ENCODE measurements around the gene CCR7. TPM values are rescaled to one million over a fixed set of nuclear protein-coding genes. Genes with fewer than 3 reads are reported as not detected.

Gene CCR7
- total RNA-seq, 1 donor from 2014 or later = not detected

DNA sequence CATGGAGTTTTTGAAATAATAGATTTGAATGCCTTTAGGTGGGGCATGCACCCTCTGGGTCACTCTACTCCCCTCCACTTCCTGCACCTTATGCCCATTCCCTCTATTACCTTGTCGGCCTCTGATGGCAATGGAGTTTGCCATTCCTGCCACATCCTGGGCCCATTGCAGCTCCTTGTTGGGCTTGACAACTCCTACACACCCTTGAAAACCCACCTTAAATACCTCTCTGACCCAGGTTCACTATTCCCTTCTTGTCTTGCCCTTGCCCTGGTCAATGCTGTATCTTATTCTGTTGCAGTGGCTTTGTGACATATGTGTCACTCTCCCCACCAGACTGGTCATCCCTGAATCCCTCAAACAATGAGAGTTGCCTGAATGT is 2.4 kb downstream of the CCR7 start:
- DNase-seq (ENCODE audit: low read depth in 2 of 2) = no peak

DNA sequence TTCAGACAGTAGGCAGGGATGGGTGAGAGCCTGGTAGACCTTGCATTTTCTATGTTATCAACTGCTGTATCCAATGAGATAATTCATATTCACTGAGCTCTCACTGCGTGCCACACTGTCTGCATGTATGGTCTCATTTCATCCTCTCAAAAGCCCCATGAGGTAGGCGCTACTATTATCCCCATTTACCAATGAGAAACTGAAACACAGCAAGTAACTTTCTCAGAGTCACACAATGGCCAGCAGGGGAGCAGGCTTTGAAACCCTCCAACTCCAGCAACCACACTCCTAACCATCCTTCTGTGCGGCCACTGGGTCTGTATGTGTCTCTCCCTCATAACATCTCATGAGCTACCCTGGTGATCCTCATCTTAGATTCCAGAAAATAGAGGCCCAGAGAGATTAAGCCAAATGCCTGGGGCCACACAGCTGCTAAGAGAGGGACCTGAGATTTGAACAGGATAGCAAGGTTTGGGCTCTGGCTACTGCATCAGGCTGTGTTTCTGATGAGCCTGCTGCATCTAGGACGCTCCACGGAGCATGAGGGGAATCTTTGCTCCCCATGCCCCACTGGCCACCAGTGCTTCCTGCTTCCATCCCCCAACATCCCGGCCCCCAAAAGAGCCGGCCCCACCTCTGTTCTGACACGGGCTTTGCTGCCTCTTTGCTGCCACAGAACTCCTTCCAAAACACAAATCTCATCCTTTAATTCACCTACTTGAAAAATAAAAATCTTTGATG is 3.2 kb downstream of the CCR7 start:
- DNase-seq (ENCODE audit: low read depth in 2 of 2) = no peak

DNA sequence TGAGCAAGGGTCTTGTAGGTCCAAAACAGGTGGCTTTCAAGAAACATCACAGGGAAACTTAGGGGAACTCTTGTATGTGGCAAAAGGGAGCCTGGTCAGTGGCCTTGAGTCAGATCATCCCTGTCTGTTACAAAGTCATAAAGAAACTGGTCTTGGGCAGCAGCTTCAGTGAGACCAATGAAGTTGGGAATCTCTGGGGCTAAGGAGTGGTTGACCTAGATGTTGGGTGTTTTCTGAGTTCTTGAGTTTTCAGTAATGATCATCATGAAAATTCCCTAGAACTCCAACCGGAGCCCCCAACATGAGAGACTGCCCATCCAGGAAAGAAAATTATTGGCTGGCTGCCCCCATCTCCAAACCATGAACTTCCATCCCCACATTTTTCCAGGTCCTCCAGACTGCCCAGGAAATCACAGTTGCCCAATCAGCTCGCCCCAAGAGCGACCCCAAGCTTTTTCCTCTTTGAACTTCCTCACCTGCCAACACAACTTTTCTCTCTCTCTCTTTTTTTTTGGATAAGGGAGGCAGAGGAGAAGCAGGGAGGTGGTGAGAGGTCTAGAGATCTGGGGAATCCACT is 3.9 kb downstream of the CCR7 start:
- no peak for DNase-seq (ENCODE audit: low read depth in 2 of 2)

DNA sequence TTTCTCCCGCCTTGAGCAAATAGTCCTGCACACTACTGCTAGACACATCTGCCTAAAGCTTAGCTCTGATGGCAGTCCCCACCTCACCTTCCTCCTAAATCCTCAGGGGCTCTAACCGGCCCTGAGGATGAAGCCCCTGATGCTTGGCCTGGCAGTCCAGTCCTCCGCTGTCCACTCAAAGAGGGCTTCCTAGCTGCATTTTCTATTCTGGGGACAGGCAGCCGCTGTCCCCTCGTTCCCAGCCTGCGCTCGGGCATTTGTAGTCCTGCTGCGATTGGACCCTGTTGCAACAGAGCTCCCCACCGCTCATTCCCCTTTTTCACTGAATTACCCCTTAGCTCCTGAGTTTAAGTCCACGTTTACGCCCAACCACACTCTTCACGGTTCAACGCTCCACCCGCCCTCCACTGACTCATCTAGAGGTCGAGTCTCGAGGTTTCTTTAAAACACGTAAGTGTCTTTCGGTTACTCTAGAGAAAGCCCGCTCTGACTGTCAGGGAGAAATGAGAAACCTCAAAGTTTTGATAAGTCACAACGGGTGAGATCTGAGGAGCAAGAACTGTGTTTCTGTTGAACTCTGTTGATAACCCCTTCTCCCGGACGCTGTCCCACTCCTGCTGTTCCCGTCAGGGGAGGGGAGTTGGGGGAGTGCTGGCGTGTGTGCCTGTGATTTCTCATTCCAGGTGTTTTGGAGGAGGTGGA is 4.5 kb downstream of the CCR7 start:
- no peak for DNase-seq (ENCODE audit: low read depth in 2 of 2)

DNA sequence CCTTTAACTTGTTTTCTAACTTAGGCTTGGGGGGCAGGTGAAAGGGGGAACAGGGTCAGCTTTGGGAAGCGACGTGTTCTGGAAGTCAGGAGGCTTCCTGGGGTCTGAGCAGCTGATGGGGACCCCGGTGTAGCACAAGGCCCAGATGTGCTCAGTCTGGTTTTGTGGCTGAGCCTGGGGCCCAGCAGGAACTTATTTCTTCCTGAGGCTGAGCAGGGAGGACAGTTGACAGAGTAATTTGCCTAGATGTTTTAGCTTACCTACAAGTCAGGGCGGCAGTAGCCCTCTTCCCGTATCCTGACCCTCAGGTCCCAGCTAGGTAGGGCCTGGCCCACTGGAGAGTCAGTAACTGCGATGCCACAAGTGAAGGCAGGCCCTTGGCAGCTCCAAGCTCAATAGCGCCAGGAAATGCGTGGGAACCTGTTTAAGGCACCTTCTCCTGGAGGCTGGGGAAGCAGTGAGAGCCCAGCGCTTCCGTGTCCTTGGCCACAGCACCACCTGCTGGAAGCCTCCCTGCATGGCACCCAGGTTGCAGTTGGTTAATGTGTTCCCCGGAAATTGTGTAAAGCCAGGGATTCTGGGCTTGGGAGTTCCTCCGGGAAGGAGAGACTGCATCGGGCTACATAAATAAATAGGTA is 5.2 kb downstream of the CCR7 start:
- DNase-seq (ENCODE audit: low read depth in 2 of 2) = peak; percentile 85 to 87

DNA sequence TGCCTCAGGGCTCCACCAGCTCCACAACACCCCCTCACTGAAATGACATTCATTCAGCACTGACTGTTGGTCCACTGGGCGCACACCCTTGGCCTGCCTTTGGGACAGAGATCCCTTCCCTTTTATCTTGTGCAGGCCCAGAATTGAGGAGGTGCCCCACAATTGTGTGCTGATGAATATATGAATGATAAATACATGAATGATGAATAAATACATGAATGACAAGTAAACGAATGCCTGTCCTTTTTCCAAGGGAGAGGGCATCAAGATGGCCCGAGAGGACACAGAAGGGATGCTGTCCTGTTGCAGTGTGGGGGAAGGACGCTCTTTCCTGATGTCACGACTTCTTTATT is 5.7 kb downstream of the CCR7 start:
- DNase-seq (ENCODE audit: low read depth in 2 of 2) = no peak

DNA sequence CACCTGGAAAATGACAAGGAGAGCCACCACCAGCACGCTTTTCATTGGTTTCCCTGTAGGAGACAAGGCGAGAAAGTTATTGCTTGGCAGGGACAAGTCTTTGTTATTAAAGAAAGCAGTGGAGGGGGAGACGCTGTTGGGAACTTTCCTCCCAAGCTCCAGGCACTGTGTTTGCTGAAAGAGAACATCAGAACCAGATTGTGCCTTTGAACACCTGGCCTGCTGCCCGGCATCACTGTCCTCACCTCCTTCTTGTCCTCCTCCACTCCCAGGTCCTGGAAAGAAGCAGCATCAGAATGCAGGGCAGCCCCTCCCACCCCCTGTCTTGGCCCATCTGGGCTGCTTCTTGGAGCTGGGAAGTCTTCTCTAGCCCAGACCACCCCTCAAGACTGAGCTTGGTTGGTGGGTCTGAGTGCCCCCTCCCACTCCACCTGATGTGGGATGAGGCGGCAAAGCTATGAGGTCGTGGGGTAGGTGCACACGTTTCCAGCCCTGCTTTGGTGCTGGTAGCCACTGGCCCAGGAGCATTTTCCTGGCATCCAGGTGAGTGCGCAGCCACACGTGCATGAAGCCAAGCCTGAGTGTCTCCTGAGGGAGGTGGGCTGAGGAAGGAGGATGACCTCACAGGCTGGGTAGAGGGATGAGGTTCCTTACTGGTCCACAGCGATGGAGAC is 6.2 kb downstream of the CCR7 start:
- no peak for DNase-seq (ENCODE audit: low read depth in 2 of 2)

DNA sequence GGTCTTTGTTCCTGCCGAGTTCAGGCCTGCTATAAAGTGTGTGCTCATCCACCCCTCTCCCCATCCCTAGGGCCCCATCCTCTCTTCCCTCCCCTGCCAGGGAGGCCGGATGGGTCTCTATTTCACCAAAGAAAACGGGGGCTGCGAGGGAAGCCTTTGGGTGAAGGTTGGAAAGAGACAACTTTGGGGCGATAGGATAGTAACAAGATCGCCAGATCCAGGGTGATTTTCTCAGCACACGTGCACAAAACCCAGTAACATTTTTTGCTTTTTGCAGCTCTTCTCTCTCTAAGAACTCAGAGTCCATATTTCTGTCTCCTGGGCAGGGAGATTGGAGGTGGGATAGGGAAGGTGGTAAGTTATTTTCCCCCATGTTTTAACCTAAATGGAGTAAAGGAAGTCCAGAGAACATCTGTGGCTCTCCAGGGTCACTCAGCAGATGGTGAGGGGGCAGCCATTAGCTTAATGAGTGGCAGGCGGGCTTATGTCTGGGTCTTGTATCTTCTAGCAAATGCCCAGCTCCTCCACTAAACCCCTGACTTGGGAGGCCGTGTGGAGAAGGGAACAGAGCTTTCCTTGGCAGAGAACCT is 6.9 kb downstream of the CCR7 start:
- no peak for DNase-seq (ENCODE audit: low read depth in 2 of 2)

DNA sequence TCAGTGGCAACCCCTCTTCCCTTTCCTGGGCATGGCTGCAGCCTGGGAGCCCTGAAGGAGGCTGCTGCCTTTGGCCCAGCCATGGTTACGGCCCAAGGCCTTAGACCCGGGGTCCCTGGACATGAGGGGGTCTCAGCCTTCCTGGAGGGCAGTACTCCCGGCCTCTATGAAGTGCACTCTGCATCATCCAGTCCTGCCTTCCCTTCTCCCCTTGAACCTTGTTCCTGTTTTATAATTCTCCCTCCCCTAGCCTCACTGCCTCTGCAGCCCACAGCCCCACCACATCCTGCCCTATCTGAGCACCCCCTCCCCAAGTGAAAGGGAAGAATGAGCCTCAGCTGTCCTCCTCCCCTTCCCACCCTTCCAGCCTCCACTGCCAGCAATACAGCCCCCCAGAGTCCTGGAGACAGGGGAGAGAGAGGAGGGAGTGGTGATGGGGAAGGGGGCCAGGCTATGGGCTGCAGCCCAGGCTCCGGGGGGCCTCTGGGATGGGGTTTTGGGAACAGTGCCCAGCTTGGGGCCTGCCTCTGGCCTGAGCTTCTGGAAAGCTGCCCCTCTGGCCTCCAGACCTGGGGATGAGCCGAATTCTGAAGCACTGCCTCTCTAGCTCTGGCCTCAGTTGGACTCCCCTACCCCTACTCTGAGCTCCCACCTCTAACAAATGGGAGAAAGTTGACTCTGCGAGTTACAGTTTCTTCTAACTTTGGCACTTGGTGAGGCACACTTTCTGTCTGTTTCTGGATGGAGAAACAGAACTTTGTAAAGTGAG is 7.6 kb downstream of the CCR7 start:
- DNase-seq (ENCODE audit: low read depth in 2 of 2) = no peak

DNA sequence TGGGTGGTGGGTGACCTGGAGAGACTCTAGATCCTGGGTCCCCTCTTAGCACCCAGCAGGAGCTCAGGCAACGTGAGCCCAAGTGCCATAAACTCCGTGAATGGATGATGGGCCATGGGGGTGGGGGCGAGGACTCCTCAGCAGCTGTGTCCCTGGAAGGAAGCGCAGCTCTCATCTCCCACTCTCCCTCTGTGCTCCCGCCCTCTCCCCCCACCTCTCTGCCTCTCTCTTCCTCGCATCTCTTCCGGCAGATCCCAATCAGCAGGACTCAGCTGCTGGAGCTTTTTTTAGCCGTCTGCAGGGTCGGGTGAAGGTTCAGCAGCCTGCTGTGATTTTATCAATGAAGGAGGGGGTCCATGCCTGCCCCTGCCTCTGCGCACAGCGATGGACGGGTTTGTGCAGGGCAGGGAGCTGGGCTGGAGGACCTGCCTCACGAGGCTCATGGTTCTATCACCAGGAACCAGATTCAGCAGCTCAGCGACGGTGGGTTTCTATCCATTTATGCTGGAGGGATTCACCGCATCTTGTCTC is 8.3 kb downstream of the CCR7 start:
- peak; percentile 57 to 68 for DNase-seq (ENCODE audit: low read depth in 2 of 2)

DNA sequence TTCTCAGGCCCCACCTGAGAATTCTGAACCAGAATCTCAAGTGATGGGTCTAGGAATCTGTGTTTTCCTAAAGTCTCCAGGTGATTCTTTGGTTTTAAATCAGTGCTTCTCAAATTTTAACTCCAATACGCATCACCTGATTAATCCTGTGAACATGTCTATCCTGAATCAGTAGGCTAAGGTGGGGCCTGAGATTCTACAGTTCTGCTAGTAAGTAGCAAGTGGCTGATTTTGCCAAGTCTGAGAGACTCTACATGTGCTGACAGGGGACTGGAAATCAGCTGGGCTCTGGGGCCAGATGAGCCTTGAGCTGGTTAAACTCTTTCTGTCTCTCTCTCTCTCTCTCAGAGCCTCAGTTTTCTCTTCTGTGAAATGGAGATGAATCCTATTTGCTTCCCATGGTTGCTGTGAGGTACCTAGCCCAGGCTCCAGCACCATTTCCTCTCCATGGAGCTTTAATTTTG is 9.0 kb downstream of the CCR7 start:
- DNase-seq (ENCODE audit: low read depth in 2 of 2) = no peak

DNA sequence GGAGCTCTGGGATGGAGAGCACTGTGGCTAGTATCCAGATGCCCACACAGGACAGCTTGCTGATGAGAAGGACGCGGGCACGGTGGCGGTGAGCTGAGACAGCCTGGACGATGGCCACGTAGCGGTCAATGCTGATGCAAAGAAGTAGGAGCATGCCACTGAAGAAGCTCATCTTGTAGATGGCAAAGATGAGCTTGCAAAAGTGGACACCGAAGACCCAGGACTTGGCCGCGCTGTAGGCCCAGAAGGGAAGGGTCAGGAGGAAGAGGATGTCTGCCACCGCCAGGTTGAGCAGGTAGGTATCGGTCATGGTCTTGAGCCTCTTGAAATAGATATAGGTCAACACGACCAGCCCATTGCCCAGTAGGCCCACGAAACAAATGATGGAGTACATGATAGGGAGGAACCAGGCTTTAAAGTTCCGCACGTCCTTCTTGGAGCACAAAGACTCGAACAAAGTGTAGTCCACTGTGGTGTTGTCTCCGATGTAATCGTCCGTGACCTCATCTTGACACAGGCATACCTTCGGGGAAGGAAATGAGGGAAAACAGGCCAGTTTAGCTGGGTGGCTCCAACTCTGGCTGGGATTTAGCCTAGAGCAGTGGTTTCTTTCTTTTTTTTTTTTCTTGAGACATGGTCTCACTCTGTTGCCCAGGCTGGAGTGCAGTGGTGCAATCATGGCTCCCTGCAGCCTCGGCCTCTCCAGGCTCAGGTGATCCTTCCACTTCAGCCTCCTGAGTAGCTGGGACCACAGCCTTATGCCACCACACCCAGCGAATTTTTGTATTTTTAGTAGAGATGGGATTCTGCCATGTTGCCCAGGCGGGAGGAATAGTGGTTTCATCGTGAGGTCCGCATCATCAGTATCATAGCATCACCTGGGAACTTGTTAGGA is 9.7 kb downstream of the CCR7 start:
- no peak for DNase-seq (ENCODE audit: low read depth in 2 of 2)

DNA sequence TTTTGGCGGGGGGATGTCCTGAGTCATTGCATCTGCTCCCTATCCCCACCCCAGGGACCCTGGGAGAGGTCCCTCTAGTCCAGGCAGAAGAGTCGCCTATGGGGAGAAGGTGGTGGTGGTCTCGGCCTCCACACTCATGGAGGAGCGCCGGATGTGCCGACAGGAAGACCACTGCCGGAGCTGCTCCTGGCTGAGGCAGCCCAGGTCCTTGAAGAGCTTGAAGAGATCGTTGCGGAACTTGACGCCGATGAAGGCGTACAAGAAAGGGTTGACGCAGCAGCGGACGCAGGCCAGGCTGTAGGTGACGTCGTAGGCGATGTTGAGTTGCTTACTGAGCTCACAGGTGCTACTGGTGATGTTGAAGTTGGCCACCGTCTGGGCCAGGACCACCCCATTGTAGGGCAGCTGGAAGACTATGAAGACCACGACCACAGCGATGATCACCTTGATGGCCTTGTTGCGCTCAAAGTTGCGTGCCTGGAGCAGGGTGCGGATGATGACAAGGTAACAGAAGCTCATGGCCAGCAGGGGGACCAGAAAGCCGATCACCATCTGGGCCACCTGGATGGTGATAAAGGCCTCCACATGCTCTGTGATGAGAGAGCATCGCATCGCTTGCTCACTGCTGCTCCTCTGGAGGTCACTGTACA is 10.5 kb downstream of the CCR7 start:
- no peak for DNase-seq (ENCODE audit: low read depth in 2 of 2)

DNA sequence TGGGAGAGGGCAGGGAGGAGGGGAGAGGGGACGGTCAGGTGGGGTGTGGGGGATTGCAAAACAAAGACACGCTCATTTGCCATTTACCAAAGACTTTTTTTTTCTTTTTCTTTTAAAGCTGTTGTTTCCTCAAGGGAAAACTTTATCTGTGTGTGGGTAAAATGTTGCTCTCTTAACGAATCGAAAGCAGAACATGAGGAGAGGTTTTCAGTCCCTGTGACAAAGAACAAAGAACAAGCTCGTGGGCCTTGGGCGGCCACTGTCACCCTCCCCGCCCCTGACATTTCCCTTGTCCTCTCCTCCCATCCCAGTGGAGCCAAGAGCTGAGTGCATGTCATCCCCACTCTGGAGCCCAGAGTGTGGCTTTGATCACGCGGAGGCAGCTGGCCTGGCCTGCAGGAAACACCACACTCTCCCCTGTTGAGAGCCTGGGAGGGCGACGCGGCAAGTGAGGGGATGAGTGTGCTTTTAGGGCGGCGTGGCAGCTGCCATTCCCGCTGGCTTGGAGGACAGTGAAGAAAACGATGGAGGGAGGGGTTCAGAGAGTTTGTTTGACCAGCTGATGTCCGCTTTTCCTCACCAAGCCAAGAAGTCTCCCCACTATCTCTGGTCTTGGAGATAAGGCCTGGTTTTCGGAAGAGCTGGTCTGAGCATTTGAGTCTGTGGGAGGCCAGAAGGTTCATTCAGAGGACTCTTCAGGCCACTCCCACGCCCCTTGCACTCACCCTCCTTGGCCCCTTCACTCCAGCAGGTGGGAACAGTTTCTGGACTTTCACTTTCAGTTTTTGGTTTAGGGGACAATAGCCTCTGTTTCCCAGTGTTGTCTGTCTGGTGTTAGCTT is 11.4 kb downstream of the CCR7 start:
- DNase-seq (ENCODE audit: low read depth in 2 of 2) = peak; percentile 33 to 63

DNA sequence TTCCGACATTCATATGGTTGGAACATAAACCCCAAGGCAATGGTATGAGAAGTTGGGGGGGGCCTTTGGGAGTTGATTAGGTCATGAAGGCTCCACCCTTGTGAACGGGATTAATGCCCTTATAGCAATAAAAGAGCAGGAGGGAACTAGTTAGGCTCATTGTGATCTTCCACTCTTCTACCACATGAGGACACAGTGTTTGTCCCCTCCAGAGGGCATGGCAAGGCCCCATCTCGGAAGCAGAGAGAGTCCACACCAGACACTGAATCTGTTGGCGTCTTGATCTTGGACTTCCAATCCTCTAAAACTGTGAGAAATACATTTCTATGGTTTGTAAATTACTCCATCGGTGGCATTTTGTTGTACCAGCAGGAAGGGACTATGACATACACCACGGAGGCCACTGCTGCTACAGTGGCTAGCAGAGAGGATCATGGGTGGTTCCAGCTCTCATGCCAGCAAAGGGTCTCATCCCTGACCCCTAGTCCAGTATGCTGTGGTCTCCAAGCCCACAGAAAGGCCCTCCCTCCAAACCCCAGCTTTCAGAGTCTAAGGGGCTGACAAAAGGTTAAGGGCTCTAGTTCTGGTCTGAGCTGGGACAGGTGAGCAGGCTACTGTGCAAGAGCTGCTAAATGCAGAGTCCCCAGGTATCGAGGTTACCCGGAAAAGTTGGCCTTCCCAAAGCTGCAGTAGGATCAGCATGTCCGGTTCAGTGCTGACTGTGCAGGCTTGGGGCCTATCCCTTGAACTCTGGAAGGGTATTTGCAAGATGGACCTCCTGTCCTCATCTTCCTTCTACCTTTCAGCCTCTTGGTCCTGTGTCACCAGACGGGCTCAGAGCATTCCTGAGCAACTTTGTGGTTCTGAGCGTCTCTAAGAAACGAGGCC is 12.2 kb downstream of the CCR7 start:
- DNase-seq (ENCODE audit: low read depth in 2 of 2) = no peak

DNA sequence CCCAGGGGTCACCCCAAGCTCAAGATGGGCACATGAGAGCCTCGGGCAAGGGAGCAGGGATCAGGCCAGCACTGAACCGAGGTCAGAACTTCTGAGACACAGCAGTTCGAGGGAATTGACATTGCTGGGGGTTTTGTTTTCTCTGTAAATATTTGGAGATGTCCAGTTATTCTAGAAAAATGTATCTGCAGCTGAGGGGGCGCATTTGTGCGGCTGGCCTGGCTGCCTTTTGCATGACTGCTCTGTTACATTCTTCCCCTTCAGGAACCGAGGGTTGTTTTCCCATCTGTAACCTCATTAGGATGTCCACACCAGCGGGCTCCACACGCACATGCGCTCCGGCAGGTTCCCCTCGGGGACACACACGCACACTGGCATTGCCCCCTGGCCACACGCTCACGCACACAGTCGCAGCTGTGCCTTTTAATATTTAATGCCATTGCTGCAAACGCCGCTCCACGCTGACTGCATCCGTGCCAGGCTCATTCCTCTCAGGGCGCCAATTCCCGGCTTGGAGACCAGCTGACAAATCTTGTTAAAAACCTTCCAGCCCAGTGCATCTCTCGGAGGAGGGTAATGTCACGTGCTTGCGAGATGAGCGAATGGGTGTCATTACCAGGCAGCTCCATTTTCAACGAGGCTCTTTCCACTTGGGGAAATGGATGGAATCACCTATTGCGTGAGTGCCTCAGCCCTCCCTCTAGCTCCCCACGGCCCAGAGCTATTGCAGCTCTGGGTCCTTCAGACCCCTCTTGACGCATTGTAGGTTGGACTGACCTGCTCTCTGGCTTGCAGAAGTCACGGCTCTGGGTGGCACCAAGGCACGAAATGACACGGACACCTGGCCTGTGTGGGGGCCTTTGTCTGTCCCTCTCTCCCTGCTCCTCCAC is 13.1 kb downstream of the CCR7 start:
- peak in 1 of 2 donors; percentile 53 for DNase-seq (ENCODE audit: low read depth in 2 of 2)
